ENCODE measurements around the gene TMEM129.
A peak's percentile ranks its signal among the peaks of the same experiment; 100 is the strongest.

Gene TMEM129

GRCh38 chr4:1757836-1758235, 36.7 kb upstream of the TMEM129 start:
- no peak for DNase-seq

DNA sequence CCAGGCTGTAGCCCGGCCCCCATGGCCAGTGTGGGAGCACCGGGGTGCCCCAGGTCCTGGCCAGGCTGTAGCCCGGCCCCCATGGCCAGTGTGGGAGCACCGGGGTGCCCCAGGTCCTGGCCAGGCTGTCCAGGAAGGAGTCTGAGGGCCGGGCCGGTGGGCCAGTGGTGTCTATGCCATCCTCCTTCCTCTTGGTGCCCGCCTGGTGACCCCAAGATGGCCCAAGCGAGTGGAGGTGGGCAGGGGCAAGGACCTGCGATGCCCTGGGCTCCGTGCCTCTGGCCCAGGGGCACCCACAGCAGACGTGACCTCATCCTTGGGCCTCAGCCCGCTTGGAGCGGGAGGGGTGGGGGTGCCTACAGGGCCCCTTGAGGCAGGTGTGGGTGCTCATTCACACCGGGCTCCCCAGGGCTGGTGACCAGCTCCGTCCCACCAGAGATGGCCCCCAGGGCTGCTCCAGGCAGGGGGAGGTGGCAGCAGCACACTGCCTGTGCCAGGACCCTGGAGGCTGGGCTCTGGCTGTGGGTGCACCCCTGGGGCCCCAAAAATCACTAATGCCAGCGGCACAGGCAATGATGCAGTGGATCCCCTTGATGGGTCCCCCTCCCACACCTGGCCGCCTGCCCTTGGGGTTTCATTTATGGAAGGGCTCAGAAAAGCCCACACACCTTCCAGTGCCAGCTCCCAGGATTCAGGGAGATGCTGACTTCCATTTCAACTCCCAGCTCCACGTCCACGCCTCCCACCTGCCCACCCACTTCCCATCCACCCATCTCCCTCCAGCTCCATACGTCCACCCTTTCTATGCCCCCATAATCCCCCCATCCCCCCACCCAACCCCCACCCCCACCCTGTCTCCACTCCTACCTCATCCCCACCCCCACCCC, 36.0 kb upstream of the TMEM129 start:
- no peak for DNase-seq

GRCh38 chr4:1756079-1756478, 35.0 kb upstream of the TMEM129 start:
- no peak for DNase-seq

GRCh38 chr4:1755297-1755696, 34.2 kb upstream of the TMEM129 start:
- no peak for DNase-seq

DNA sequence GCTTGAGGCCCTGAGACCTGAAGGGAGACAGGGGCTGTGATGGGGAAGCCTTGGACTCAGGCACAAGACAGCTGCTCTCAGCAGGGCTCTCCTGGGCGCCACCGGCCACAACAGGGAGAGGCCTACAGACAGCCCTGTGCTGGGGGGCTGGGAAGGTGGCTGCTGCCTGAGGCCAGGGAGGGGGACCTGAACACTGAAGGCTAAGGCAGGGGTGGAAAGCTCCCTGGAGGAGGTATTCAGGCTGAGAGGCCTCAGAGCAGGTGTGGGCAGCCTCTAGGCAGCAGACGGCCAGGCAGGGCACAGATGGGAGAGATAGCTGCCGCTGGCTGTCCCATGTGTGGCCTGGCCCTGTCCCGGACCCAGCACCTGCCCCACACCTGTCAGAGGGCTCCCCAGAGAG, 33.2 kb upstream of the TMEM129 start:
- DNase-seq, result no peak

DNA sequence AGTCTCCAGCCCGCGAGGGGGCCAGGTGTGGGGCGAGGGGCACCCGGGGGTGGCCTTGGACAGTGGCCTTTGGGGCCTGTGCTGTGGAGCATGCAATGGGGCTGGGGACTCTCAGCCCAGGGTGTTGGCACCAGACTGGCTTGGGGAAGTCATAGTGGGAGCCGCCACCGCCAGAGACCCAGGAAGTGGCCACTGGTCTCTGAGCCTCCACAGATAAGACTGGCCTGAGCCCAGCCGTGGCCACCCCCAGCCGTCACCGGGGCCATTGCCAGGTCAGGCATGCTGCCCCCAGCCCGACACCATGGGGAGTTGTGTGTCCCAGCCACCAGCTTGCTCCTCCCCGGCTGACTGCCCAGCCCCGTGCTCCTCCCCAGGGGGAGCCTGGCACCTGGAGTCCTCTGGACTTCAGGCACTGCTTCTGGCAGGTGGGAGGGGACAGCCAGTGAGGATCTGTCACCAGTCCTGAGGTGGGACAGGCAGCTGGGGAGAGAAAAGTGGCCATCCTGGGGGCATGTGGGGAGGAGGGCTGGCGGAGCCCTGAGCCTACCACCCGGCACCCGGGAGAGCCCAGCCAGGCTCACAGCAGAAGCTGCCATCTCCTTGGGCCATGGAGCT, 32.7 kb upstream of the TMEM129 start:
- DNase-seq, result no peak

GRCh38 chr4:1753294-1753696, 32.2 kb upstream of the TMEM129 start:
- no peak for DNase-seq

- DNase-seq, result no peak
Observed at GRCh38 chr4:1752284-1753041, 31.3 kb upstream of the TMEM129 start.

DNA sequence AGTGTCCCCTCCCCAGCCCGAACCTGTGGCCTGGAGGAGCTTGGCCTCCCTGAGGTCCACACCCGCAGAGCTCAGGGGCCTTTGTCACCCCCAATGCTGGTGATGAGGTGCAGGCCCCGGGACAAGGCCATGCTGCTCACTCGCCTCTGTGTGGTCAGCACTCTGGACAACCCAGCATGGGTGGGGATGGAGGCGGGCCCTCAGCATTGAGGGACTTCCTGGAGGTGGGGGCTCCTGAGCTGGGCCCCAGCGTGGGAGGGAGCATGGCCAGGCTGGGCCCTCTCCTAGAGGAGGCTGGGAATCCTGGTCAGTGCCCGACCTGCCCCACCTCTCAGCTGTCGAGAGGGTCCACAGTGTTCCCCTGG, 30.8 kb upstream of the TMEM129 start:
- DNase-seq, result no peak

- DNase-seq, result no peak
Observed at GRCh38 chr4:1751155-1751918, 30.2 kb upstream of the TMEM129 start.

DNA sequence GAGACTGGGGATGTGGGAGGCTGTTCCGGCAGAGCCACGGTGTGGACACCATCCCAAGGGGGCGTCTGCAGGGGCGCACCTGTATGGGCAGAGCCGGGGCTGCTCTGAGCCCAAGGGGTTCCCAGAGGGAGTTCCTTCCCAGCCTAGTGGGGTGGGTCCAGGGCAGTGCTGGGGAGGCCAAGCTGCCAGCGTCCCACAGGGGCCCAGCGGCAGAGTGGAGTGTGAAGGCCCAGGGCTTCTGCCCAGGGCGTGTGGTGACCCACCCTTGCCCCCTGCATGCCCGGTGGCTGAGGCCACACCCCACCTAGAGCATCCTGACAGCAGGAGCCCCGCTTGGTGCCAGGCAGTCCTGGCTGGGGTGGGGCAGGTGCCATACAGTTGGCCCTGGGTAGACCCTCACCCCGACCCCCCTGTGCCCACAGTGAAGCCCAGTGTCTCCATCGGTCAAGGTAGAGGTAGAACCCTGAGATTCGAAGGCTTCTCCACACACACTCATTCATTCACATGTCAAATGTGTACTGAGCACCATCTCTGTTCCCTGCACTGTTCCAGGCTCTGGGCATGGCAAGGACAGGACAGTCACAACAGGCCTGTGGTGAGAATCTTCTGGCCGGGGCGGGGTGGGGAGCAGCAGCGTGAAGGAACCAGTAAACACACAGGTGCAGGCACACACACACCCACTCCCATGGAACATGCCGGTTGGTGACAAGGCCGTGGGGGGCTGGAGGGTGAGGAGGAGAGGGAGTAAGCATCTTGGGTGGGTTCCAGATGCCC, 29.4 kb upstream of the TMEM129 start:
- no peak for DNase-seq

- no peak for DNase-seq
Observed at GRCh38 chr4:1749826-1750225, 28.7 kb upstream of the TMEM129 start.

DNA sequence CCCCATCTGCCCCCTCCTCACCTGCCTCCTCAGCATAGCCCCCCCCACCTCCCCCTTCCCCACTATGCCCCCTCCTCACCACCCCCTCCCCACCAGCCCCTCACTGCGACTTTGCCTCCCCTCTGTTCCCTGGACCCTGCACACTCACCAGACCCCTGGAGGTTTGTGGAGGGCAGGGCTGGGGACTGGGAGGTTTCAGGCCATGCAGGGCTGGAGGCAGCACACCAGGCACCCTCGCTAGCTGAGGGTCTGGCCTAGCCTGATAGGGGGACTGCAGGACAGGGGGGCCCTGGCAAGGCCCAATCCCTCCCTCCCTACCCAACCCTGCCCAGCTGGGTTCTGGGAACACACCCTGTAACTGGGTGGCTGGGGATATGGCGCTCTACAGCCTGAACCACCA, 28.2 kb upstream of the TMEM129 start:
- DNase-seq, result no peak

DNA sequence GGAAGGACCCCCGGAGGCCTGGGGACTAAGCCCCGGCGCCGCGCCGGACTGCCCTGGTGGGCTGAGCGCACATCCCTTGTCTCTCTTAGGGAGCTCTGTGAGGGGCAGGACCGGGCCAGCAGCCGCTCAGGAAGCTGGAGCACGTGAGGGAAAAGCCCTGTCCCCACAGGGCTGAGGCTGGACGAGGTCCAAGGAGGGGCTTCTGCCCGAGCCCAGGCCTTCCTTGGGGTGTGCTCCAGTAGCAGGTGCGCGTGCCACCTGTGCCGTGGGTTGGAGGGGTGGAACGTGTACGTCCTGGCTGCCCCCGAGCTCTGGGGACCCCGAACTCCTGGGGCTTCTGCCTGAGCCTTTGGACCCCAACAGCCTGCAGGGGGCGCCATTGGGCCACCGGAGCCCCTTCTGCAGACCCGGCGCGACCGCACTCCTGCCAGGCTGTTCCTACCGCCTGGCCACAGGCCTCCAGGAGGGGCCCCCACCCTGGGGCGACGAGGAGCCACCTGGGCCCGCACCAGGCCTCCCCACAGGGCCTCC, 27.4 kb upstream of the TMEM129 start:
- DNase-seq, result peak; percentile 41 to 53

GRCh38 chr4:1747603-1747967, 26.5 kb upstream of the TMEM129 start:
- no peak for DNase-seq

- DNase-seq, result no peak
Observed at GRCh38 chr4:1746919-1747602, 25.9 kb upstream of the TMEM129 start.

GRCh38 chr4:1746265-1746691, 25.2 kb upstream of the TMEM129 start:
- peak; percentile 44 to 67 for DNase-seq

DNA sequence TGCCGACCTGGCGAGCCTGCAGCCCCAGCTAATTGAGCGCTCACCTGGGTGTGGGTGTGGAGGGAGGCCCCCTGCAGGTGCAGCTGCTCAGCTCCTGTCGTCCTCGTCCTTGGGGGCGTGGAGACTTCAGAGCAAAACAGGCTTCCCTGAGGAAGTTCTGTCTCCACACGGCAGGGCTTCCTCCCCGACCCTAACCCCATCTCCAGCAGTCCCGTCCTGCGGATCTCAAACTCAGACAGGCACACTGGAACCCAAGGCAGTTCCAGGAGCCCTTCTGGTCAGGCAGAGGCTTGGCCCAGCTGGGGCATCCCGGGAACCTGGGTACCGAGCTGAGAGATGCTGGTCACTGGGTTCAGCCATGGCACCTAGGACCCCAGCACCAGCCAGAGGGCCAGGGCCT, 24.6 kb upstream of the TMEM129 start:
- no peak for DNase-seq

DNA sequence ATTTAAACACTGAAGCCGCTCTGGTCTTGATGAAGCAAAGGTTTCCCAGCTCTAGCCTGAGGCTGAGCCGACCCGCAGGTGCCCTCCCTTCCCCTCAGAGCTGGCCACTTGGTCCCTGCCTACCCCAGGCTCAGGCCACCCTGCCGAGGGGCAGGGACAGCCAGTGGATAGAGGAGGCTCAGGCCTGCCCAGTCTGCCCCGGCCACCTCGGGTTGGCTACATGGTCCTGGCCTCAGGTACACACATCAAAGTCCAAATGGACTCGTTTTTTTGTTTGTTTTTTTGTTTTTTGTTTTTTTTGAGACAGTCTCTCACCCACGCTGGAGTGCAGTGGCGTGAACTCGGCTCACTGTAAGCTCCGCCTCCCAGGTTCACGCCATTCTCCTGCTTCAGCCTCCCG, 24.0 kb upstream of the TMEM129 start:
- DNase-seq, result no peak

DNA sequence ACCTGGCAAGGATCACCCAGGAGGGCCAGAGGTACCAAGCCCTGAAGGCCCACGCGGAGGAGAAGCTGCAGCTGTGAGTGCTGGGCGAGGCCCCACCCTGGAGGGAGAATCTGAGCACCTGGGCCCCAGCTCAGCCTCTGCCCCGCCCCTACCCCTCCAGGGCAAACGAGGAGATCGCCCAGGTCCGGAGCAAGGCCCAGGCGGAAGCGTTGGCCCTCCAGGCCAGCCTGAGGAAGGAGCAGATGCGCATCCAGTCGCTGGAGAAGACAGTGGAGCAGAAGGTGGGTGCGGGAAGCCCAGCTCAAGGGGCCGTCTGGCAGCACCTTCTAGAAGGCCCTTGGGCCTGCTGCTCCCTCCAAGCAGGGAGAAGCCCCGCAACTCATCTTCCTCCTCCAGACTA, 23.4 kb upstream of the TMEM129 start:
- DNase-seq, result no peak

DNA sequence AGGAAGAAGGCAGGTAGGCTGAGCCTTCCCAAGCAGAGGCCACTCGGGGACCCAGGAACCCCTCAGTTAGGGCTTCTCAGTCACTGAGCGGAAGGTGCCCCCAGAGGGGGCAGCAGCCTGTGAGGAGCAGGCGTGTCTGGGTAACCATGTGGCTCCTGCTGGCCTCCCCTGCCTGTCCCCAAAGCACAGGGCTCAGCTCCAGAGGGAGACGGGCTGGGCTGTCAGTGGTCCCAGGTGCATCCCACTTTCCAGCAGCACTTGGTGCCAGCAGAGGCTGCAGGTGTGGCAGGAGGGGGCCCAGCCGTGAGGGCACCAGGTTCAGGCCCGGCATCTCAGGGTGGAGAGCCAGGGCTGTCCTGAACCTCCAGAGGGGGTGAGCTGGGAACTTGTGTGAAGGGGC, 22.9 kb upstream of the TMEM129 start:
- DNase-seq, result no peak
